Prostate gland (tissue), 2 donors: ENCODE measurements around the gene EN1. TPM values are rescaled to one million over a fixed set of nuclear protein-coding genes. Genes with fewer than 3 reads are reported as not detected.

Experiments
- DNase-seq: peaks from one replicate; pipeline ENCODE4 v3.0.0-alpha.2; 2019; ENCODE audit warnings: low spot score
- H3K27ac ChIP-seq, 2 donors: fragments of 200-600 bp; sonication (generic); 2 replicates each; pipeline ENCODE4 v1.5.1; 2017 to 2019
- H3K27me3 ChIP-seq: fragments of 200-600 bp; sonication (generic); replicated peaks from 2 replicates; pipeline ENCODE4 v1.5.1; 2019; ENCODE audit not compliant: insufficient read depth
- H3K36me3 ChIP-seq, 2 donors: fragments of 200-600 bp; sonication (generic); 1 replicate in 1 of 2; 2 replicates in 1 of 2; pipeline versions ENCODE4 v1.5.1 to v1.8.1; 2017 to 2019
- H3K4me1 ChIP-seq: fragments of 200-600 bp; sonication (generic); replicated peaks from 2 replicates; pipeline ENCODE4 v1.5.1; 2019
- H3K4me3 ChIP-seq, 2 donors: fragments of 200-600 bp; sonication (generic); 2 replicates each; pipeline ENCODE4 v1.5.1; 2017 to 2019
- H3K9me3 ChIP-seq: fragments of 200-600 bp; sonication (generic); 2 replicates; pipeline ENCODE4 v1.5.1; 2017
- CTCF ChIP-seq, 4 experiments: fragments of 200-600 bp in 2 of 4; fragments of 450-650 bp in 2 of 4; sonication (generic) in 2 of 4; IDR thresholded peaks; 1 replicate in 3 of 4; 2 replicates in 1 of 4; pipeline ENCODE4 v1.5.1; 2016 to 2019; ENCODE audit warnings: antibody characterized with exemption in 4 of 4, mild to moderate bottlenecking in 2 of 4, moderate library complexity in 2 of 4
- POLR2A ChIP-seq: fragments of 450-650 bp; IDR thresholded peaks from one replicate; pipeline ENCODE4 v1.6.1; 2016; ENCODE audit warnings: antibody characterized with exemption, mild to moderate bottlenecking
- POLR2AphosphoS5 ChIP-seq: sonication (generic); formaldehyde crosslinking; IDR thresholded peaks from one replicate; pipeline ENCODE4 v1.6.1; 2017; ENCODE audit warnings: antibody characterized with exemption
- WGBS: methylation state at CpG from one replicate; pipeline ENCODE4 v1.1.5; 2018; 5-methylcytosine and 5-hydroxymethylcytosine counted together
- intact Hi-C: fragments of 100-400 bp; cut with DNase I; formaldehyde crosslinking; loops from one replicate; pipeline ENCODE4 v1.14.2; 2022
- total RNA-seq, 2 donors: library from RNA; depleted of rRNA; stranded (reverse); fragments of >200 nt; gene quantifications; one replicate each; pipeline ENCODE4 v1.1.0, GENCODE V29; 2016

The EN1 gene
- total RNA-seq, 2 donors from 2014 or later = 0.09 TPM; not detected in 1

GRCh38 chr2:118854507-118855345 is 7.3 kb upstream of the EN1 start:
- WGBS = 4% methylated on average over 33 of the region's 33 CpGs
- DNase-seq = no peak

GRCh38 chr2:118853651-118854291 is 6.3 kb upstream of the EN1 start:
- H3K27me3 ChIP-seq = peaks cover 88% of the 10 kb centered on the region

More at GRCh38 chr2:118854507-118855345, 7.3 kb upstream of the EN1 start:
- no peaks in the 10 kb centered on the region for H3K36me3 ChIP-seq
- no peaks in the 10 kb centered on the region for H3K9me3 ChIP-seq
- peaks cover 86% of the 10 kb centered on the region for H3K27me3 ChIP-seq
- H3K27ac ChIP-seq = no peak overlapping the region
- no peaks in the 10 kb centered on the region for H3K4me1 ChIP-seq
- intact Hi-C loops = loop anchor here (5.0 kb wide), 1 partner anchor 632 kb away; no protein-coding TSS in a partner anchor
- TF ChIP-seq CTCF (IDR thresholded peaks at IDR 0.05) = no peak
- no peak for TF ChIP-seq POLR2A
- no peak for TF ChIP-seq POLR2AphosphoS5
- no peak overlapping the region for H3K4me3 ChIP-seq

DNA sequence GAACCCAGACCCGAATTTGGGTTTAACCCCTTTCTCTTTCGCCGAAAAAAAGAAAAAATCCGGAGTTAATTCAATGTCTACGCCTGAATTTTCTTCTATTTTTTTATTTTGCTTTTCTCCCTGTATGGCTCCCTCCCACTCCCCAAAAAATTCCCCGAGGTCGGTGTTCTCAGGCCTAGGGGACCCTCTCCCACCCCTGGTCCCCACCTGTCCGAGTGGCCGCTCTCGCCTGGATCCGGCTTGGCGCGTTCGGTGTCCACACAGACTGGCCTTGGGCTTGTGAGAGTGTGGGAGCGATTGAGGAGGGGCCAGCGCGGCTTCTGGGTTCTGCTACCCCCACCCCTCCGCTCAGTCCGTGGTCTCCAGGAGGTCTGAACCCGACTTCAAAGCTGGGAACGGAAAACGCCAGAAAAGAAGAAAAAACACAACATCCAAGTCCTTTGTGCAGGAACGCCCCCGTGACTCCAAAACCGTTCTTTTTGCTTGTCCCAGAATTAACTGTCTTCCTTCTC is 5.7 kb upstream of the EN1 start:
- Histone ChIP-seq H3K9me3 (no peaks in the 10 kb centered on the region), H3K27ac (no peak overlapping the region), H3K4me3 (no peak overlapping the region), H3K36me3 (no peaks in the 10 kb centered on the region), H3K27me3 (peaks cover 88% of the 10 kb centered on the region), H3K4me1 (no peaks in the 10 kb centered on the region)
- 8% methylated on average over 25 of the region's 25 CpGs for WGBS
- no peak for DNase-seq
- intact Hi-C loops = no loop called here
- no peak for TF ChIP-seq POLR2AphosphoS5
- no peak for TF ChIP-seq CTCF (IDR thresholded peaks at IDR 0.05)
- TF ChIP-seq POLR2A = no peak

More at GRCh38 chr2:118853651-118854291, 6.3 kb upstream of the EN1 start:
- no peak overlapping the region for H3K27ac ChIP-seq
- 5% methylated on average over 41 of the region's 42 CpGs for WGBS
- intact Hi-C loops = no loop called here
- no peaks in the 10 kb centered on the region for H3K9me3 ChIP-seq
- no peak for DNase-seq
- no peak overlapping the region for H3K4me3 ChIP-seq
- no peaks in the 10 kb centered on the region for H3K4me1 ChIP-seq
- TF ChIP-seq POLR2A = no peak
- TF ChIP-seq CTCF (IDR thresholded peaks at IDR 0.05) = no peak
- no peak for TF ChIP-seq POLR2AphosphoS5
- no peaks in the 10 kb centered on the region for H3K36me3 ChIP-seq

GRCh38 chr2:118852605-118853128 is 5.2 kb upstream of the EN1 start:
- intact Hi-C loops = no loop called here
- H3K4me3 ChIP-seq = no peak overlapping the region
- no peaks in the 10 kb centered on the region for H3K36me3 ChIP-seq
- WGBS = 9% methylated on average over 25 of the region's 31 CpGs
- H3K4me1 ChIP-seq = no peaks in the 10 kb centered on the region
- H3K9me3 ChIP-seq = no peaks in the 10 kb centered on the region
- no peak for DNase-seq
- TF ChIP-seq CTCF (IDR thresholded peaks at IDR 0.05) = no peak
- H3K27ac ChIP-seq = no peak overlapping the region
- peaks cover 88% of the 10 kb centered on the region for H3K27me3 ChIP-seq
